GM15510 (cell line): ENCODE data around the gene MYO15B.

Source experiments
- POLR2A ChIP-seq: IDR thresholded peaks from 3 replicates; pipeline ENCODE4 v1.6.1; 2011; ENCODE audit warnings: borderline replicate concordance; ENCODE audit not compliant: insufficient read length; ENCODE audit errors: extremely low read depth

The MYO15B gene

GRCh38 chr17:75553295-75554110, 34.1 kb upstream of the MYO15B start:
- no peak for TF ChIP-seq POLR2A

DNA sequence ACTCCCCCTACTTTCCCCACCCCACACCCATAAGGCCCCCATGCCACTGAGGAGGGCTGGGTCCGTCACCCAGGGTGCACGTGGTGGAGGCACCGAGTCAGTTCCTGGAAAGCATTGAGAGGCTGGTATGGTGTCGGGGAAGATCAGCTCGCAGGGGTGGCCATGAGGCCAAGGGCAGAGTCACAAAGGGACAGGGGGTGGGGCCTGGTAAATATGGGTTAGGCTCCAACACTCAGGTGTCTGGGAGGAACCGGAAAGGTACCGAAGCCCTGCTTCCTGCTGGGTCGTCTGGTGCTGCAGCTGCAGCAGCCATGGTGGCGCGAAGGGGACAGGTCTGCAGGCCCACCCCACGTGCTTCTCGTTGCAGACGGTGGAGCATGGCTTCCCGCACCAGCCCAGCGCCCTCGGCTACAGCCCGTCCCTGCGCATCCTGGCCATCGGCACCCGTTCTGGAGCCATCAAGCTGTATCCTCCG, 31.9 kb upstream of the MYO15B start:
- no peak for TF ChIP-seq POLR2A

DNA sequence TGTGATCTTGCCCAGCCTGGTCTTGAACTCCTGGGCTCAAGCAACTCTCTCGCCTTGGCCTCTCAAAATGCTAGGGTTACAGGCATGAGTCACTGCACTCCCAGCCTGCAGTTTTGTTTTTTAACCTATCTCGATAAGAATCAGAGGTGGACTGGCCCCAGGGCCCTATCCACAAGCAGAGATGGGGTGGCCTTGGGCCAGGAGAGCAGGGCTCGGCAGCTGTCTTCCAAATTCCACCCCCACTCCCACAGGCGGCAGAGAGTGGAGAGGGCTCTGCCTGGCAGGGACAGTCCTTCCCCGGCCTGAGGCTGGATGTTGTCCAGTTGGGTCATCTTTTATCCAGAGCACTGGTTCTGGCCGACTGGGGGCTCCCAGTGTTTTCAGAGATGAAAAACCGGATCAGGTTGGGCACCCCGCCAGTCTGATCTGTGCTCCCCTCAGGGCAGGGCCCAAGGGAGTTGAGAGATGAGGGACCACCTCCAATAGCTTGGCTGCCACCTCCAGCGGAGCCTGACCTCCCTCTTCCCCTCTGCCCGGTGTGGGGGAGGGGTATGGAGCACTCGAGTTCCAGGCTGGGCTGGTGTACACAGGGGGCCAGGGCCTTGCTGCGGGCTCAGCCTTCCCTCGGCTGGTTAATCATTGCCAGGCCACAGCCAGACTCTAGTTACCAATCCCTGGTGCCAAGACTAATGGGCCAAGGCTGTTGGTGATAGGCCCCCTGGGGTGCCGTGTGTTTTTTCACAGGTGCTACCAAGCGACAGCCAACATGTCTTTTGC, 30.3 kb upstream of the MYO15B start:
- TF ChIP-seq POLR2A = no peak

- no peak for TF ChIP-seq POLR2A
These were observed 29.5 kb upstream of the MYO15B start for GRCh38 chr17:75557852-75558665.

DNA sequence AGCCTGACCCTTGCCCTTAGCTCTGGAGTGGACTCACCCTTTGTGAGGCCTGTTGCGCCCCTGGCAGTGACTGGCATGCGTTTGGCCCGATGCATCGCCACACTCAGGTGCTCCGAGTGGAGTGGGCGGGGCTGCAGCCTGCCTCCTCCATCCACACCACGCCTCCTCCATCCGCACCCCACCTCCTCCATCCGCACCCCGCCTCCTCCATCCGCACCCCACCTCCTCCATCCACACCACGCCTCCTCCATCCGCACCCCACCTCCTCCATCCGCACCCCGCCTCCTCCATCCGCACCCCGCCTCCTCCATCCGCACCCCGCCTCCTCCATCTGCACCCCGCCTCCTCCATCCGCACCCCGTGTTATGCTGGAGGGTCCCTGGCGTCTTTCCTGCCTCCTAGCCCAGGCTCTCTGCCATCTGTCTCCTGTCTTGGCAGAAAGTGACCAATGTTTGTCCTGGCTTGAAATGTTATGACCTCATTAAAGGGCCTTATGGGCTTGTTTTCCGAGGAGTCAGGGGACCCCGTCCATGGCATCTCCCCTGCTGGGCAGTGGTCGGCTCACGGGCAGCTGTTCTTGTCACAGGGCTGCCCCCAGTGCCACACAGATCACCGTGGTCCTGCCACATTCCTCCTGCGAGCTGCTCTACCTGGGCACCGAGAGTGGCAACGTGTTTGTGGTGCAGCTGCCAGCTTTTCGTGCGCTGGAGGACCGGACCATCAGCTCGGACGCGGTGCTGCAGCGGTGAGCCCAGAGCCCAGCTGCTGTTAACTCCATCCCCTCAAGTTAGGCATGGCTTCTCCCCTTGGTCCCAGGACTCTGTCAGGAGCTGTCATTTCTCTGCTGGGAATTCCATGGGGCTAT, 28.7 kb upstream of the MYO15B start:
- TF ChIP-seq POLR2A = no peak

- TF ChIP-seq POLR2A = no peak
These were observed 27.6 kb upstream of the MYO15B start for GRCh38 chr17:75559958-75560533.

GRCh38 chr17:75561927-75562603, 25.5 kb upstream of the MYO15B start:
- TF ChIP-seq POLR2A = no peak

DNA sequence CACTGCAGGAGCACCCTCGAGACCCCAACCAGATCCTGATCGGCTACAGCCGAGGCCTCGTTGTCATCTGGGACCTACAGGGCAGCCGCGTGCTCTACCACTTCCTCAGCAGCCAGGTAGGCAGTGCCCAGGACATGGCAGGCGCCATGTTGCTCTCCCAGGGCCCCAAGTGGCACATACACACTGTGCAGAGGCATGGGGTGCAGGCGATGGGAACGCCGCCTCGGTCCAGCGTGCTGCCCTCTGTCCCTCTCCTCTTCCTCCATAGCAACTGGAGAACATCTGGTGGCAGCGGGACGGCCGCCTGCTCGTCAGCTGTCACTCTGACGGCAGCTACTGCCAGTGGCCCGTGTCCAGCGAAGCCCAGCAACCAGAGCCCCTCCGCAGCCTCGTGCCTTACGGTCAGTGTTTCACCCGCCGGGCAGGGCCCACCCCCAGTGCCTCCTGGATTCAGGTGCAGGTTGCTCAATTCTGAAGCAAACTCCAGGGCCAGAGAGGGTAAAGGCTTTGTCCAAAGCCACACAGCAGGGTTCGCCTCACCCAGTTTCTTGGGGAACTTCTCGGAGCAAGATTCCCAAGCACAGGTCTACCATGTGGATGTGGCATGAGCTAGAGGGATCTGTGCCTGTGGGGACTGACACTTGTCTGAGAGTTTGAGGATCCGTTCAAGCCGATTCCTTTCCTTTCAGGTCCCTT, 24.4 kb upstream of the MYO15B start:
- TF ChIP-seq POLR2A = no peak

DNA sequence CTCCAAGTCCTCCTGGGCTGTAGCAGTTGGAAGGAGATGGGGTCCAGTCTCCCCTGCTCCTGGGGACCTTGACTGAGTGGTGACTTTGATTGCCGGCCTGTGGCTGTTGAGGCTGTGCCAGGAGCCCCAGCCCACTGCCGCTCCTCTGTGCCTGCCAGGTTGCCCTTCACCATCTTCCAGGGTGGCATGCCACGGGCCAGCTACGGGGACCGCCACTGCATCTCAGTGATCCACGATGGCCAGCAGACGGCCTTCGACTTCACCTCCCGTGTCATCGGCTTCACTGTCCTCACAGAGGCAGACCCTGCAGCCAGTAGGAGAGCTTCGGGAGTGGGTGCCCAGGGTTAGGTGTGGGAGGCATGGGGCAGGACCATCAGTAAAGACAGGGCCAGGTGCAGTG, 23.4 kb upstream of the MYO15B start:
- TF ChIP-seq POLR2A = no peak

DNA sequence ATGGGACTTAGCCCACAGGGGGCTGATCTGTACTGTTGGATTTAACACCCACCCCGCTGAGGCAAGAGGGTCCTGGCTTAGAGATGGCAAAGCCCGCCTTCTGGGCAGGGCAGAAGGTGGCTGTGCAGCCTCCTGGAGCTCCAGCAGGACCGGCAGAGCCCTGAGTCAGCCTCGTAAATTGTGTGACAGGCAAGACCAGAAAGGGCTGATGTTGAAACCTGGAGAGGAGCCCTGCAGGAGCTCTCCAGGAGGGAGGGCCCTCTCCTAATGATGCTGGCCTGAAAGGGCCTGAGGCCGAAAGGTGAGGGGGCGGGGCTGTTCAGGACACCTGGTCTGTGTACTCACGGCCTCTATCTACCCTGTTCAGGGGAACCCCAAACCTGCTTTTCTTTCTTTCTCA, 22.5 kb upstream of the MYO15B start:
- no peak for TF ChIP-seq POLR2A

GRCh38 chr17:75565618-75566017, 22.0 kb upstream of the MYO15B start:
- TF ChIP-seq POLR2A = no peak

DNA sequence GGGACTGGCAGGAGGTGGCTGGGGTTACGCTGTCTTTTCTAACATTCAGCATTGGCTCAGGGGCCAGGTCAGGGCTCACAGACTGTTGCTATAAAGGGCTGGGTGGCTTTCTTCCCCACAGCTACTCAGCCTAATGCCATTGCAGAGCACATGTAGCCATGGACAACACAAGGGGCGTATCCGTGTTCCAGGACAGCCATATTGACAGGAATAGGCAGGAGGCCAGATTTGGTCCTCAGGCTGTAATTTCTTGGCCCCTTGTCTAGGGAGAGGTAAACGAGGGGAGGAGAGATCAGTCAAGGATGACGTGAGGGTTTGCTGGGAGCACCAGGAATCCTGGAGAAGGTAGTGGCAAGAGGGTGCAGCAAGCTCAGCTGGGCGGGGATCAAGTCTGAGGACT, 21.2 kb upstream of the MYO15B start:
- TF ChIP-seq POLR2A = no peak

DNA sequence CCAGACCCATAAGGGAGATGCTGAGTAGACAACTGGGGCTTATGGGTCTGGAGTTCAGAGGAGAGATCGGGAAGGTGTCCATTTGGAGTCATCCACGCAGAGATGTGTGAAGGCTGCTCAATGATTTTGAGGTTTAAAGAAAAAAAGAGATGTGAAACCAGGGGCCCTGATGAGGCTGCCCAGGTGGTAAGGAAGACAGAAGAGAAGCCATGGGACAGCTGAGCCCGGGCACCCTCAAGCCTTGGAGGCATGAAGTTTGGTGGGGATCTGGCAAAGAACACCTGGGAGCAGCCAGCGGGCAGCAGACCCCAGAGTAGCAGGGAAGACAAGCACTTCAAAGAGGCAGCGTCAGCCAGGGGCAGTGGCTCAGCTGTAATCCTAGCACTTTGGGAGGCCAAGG, 20.8 kb upstream of the MYO15B start:
- TF ChIP-seq POLR2A = no peak
